BE2C (cell line): ENCODE measurements around the gene AMER1.

ENCODE experiments used
- DNase-seq: peaks from one replicate; pipeline ENCODE4 v3.0.0-alpha.2; 2020
- H3K27me3 ChIP-seq: fragments of 250-450 bp; sonication (Bioruptor Pico); 2 replicates; pipeline ENCODE4 v1.5.1; 2020; ENCODE audit warnings: mild to moderate bottlenecking
- H3K36me3 ChIP-seq: fragments of 250-450 bp; sonication (Bioruptor Pico); 2 replicates; pipeline ENCODE4 v1.5.1; 2020; ENCODE audit warnings: mild to moderate bottlenecking
- H3K4me1 ChIP-seq: fragments of 250-450 bp; sonication (Bioruptor Pico); 2 replicates; pipeline ENCODE4 v1.5.1; 2020
- H3K4me3 ChIP-seq: 2 replicates; pipeline ENCODE4 v1.5.1; 2011; ENCODE audit warnings: low read depth, low read length
- H3K9me3 ChIP-seq: fragments of 250-450 bp; sonication (Bioruptor Pico); 2 replicates; pipeline ENCODE4 v1.5.1; 2020
- TF ChIP-seq, protein P1 (sequence below): IDR thresholded peaks from 2 replicates; pipeline ENCODE4 v1.5.1; 2012; ENCODE audit warnings: mild to moderate bottlenecking, low read depth, low read length

AMER1 gene

DNA sequence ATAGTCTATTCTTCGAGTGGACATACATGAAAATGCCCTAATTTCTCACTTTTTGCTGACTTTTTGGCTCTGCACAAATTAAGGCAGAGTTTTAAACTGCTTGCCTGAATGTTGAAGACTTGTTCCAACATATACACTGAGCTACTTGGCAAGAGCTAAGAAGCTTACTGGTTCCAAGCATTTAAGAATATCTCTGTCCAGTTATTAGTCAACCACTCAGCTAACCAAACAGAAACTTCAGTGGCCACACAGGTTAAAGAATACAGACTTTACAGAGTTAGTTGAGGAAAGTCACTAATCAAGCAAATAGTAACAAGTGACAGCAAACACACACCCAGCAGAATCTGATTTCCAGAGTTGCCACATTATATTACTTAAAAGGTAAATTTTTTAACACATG is 35.5 kb downstream of the AMER1 start:
- Histone ChIP-seq H3K36me3 (no peaks in the 10 kb centered on the region), H3K4me3 (no peak overlapping the region), H3K9me3 (no peaks in the 10 kb centered on the region), H3K4me1 (no peaks in the 10 kb centered on the region), H3K27me3 (no peaks in the 10 kb centered on the region)
- TF ChIP-seq, protein P1, sequence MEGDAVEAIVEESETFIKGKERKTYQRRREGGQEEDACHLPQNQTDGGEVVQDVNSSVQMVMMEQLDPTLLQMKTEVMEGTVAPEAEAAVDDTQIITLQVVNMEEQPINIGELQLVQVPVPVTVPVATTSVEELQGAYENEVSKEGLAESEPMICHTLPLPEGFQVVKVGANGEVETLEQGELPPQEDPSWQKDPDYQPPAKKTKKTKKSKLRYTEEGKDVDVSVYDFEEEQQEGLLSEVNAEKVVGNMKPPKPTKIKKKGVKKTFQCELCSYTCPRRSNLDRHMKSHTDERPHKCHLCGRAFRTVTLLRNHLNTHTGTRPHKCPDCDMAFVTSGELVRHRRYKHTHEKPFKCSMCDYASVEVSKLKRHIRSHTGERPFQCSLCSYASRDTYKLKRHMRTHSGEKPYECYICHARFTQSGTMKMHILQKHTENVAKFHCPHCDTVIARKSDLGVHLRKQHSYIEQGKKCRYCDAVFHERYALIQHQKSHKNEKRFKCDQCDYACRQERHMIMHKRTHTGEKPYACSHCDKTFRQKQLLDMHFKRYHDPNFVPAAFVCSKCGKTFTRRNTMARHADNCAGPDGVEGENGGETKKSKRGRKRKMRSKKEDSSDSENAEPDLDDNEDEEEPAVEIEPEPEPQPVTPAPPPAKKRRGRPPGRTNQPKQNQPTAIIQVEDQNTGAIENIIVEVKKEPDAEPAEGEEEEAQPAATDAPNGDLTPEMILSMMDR, result no peak
- DNase-seq, result no peak

DNA sequence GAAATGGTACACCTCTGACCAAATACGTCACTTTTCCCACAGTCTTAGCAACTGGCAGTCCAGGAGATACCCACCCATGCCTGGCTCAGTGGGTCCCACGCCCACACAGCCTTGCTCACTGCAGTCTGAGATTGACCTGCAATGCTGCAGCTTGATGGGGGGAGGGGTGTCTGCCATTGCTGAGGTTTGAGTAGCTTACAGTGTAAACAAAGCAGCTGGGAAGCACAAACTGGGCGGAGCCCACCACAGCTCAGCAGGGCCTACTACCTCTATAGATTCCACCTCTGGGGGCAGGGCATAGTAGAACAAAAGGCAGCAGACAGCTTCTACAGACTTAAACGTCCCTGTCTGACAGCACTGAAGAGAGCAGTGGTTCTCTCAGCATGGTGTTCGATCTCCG is 52.7 kb downstream of the AMER1 start:
- TF ChIP-seq, protein P1, result no peak
- Histone ChIP-seq H3K27me3 (no peaks in the 10 kb centered on the region), H3K36me3 (no peaks in the 10 kb centered on the region), H3K9me3 (no peaks in the 10 kb centered on the region), H3K4me3 (no peak overlapping the region), H3K4me1 (no peaks in the 10 kb centered on the region)
- no peak for DNase-seq

DNA sequence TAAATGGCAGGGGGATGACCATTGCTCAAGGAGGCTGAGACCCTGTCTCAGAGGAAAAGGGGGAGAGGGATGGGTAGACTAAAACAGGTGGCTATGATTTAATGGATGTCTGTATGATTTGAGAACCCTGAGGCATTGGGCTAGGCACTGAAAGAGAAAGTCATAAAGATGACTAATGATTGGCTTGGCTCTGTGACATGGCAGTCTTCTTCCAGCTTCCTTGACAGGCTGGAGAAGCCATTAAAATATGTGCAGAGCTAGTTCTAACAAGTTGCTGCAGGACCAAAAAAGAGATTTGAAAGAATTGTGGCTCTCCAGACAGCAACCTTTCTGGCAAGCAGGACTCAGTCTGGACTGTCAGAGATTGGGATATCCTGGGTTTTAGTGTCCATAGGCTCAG is 53.6 kb downstream of the AMER1 start:
- H3K9me3 ChIP-seq, result no peaks in the 10 kb centered on the region
- no peaks in the 10 kb centered on the region for H3K27me3 ChIP-seq
- DNase-seq, result no peak
- H3K4me1 ChIP-seq, result no peaks in the 10 kb centered on the region
- TF ChIP-seq, protein P1, result no peak
- H3K4me3 ChIP-seq, result no peak overlapping the region
- no peaks in the 10 kb centered on the region for H3K36me3 ChIP-seq

DNA sequence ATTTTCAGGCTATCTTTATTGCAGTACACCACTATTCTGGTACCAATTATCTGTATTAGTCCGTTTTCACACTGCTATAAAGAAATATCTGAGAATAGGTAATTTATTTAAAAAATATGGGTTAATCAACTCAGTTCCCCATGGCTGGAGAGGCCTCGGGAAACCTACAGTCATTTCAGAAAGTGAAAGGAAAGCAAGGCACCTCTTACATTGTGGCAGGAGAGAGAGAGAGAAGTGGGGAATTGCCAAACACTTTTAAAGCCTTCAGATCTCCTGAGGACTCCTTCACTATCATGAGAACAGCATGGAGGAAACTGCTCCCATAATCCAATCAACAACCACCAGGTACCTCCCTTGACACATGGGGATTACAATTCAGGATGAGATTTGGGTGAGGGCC is 54.7 kb downstream of the AMER1 start:
- DNase-seq, result no peak
- TF ChIP-seq, protein P1, result no peak
- Histone ChIP-seq H3K36me3 (no peaks in the 10 kb centered on the region), H3K4me3 (no peak overlapping the region), H3K9me3 (no peaks in the 10 kb centered on the region), H3K4me1 (no peaks in the 10 kb centered on the region), H3K27me3 (no peaks in the 10 kb centered on the region)
